Measurements from ENCODE around the gene PNMA8B. TPM values are rescaled to one million over a fixed set of nuclear protein-coding genes. Genes with fewer than 3 reads are reported as not detected.

The PNMA8B gene
- total RNA-seq, 1 donor from 2014 or later, result 2.4 TPM

DNA sequence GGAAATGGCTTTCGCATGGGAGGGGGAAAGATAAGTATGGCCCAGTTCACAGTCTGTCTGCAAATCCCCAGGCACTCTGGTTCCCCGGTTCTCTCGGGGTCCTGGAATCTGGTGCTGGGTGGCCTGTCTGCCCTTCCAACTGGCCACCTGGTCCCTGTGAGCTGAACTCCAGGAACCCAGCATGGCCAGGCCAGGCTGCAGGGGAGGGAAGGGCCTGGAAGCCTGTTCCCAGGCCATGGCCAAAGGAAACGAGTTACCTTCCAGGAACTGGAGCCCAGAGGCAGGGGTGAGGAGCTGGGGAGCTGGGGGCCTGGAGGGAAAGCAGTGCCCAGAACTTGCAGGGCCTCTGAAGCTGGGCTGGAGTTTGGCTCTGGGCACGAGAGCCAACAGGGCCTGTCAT lies 47.8 kb downstream of the PNMA8B start:
- peaks cover 4% of the 10 kb centered on the region for H3K4me1 Mint-ChIP-seq (ENCODE audit: unreplicated experiment)
- no peaks in the 10 kb centered on the region for H3K27me3 Mint-ChIP-seq
- TF ChIP-seq, protein P1, sequence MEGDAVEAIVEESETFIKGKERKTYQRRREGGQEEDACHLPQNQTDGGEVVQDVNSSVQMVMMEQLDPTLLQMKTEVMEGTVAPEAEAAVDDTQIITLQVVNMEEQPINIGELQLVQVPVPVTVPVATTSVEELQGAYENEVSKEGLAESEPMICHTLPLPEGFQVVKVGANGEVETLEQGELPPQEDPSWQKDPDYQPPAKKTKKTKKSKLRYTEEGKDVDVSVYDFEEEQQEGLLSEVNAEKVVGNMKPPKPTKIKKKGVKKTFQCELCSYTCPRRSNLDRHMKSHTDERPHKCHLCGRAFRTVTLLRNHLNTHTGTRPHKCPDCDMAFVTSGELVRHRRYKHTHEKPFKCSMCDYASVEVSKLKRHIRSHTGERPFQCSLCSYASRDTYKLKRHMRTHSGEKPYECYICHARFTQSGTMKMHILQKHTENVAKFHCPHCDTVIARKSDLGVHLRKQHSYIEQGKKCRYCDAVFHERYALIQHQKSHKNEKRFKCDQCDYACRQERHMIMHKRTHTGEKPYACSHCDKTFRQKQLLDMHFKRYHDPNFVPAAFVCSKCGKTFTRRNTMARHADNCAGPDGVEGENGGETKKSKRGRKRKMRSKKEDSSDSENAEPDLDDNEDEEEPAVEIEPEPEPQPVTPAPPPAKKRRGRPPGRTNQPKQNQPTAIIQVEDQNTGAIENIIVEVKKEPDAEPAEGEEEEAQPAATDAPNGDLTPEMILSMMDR (conservative IDR thresholded peaks at IDR 0.05), result no peak
- no peaks in the 10 kb centered on the region for H3K36me3 Mint-ChIP-seq
- peaks cover 7% of the 10 kb centered on the region for H3K9me3 Mint-ChIP-seq
- no peak overlapping the region for H3K4me3 Mint-ChIP-seq
- H3K27ac Mint-ChIP-seq, result no peak overlapping the region
- no peak for DNase-seq (ENCODE audit: extremely low spot score, unreplicated experiment)

- H3K4me3 Mint-ChIP-seq, result no peak overlapping the region
- H3K27me3 Mint-ChIP-seq, result no peaks in the 10 kb centered on the region
- TF ChIP-seq, protein P1 (conservative IDR thresholded peaks at IDR 0.05), result no peak
- peaks cover 4% of the 10 kb centered on the region for H3K4me1 Mint-ChIP-seq (ENCODE audit: unreplicated experiment)
- no peak for DNase-seq (ENCODE audit: extremely low spot score, unreplicated experiment)
- H3K9me3 Mint-ChIP-seq, result peaks cover 7% of the 10 kb centered on the region
- H3K27ac Mint-ChIP-seq, result no peak overlapping the region
- H3K36me3 Mint-ChIP-seq, result no peaks in the 10 kb centered on the region
These were observed 48.7 kb downstream of the PNMA8B start for GRCh38 chr19:46447006-46447405.

DNA sequence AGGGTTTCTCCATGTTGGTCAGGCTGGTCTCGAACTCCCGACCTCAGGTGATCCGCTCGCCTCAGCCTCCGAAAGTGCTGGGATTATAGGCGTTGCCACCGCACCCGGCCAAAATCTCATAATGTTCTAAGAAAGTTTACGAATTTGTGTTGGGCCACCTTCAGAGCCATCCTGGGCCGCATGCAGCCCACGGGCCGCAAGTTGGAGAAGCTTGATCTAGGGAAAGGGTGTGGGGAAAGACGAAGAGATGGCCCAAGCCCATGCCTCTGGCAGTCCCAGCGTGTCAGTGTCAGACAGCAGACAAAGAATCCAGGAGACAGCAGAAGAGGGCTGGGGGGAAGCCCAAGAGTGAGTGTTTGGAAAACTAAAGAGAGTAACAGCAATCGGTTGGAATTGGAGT lies 49.6 kb downstream of the PNMA8B start:
- Mint-ChIP-seq H3K4me1 (ENCODE audit: unreplicated experiment) (peaks cover under 1% of the 10 kb centered on the region), H3K27me3 (no peaks in the 10 kb centered on the region), H3K27ac (no peak overlapping the region), H3K9me3 (peaks cover 7% of the 10 kb centered on the region), H3K4me3 (no peak overlapping the region), H3K36me3 (no peaks in the 10 kb centered on the region)
- no peak for DNase-seq (ENCODE audit: extremely low spot score, unreplicated experiment)
- TF ChIP-seq, protein P1 (conservative IDR thresholded peaks at IDR 0.05), result no peak

DNA sequence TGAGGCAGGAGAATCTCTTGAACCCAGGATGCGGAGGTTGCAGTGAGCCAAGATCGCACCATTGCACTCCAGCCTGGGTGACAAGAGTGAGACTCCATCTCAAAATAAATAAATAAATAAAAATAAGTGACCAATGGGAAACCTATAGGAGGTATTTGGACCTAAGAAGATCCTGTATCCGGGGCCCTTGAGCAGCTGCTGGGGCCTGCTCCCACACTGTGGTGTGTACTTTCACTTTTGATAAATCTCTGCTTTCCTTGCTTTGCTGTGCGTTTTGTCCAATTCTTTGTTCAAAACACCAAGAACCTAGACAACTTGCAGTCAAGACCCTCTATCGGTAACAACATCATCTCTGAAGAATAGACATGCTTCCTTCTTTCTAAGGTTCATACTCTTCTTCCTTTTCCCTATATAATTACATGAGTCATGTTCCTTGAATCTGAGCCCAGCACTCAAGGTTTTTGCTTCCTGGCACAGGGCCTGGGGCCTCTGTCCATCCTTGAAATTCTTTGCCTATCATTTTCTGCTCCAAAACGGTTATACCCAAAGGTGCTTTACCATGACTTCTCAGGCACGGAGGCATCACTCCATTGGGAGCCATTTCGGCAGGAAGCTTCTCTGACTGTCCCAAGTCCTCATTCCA lies 52.7 kb downstream of the PNMA8B start:
- H3K27ac Mint-ChIP-seq, result no peak overlapping the region

GRCh38 chr19:46441866-46442265 lies 53.8 kb downstream of the PNMA8B start:
- no peak for DNase-seq (ENCODE audit: extremely low spot score, unreplicated experiment)
- Mint-ChIP-seq H3K36me3 (no peaks in the 10 kb centered on the region), H3K4me1 (ENCODE audit: unreplicated experiment) (no peaks in the 10 kb centered on the region)

More for the DNA sequence above, 52.7 kb downstream of the PNMA8B start:
- Mint-ChIP-seq H3K27me3 (no peaks in the 10 kb centered on the region), H3K4me1 (ENCODE audit: unreplicated experiment) (no peaks in the 10 kb centered on the region), H3K4me3 (no peak overlapping the region), H3K9me3 (no peaks in the 10 kb centered on the region), H3K36me3 (no peaks in the 10 kb centered on the region)
- DNase-seq (ENCODE audit: extremely low spot score, unreplicated experiment), result no peak
- TF ChIP-seq, protein P1 (conservative IDR thresholded peaks at IDR 0.05), result no peak

More at GRCh38 chr19:46441866-46442265, 53.8 kb downstream of the PNMA8B start:
- no peak overlapping the region for H3K4me3 Mint-ChIP-seq
- H3K9me3 Mint-ChIP-seq, result no peaks in the 10 kb centered on the region
- H3K27ac Mint-ChIP-seq, result no peak overlapping the region
- no peaks in the 10 kb centered on the region for H3K27me3 Mint-ChIP-seq
- TF ChIP-seq, protein P1 (conservative IDR thresholded peaks at IDR 0.05), result no peak

Other genes with a start within 250 kb of the PNMA8B start
- gene HIF3A, start 198.8 kb downstream of the PNMA8B start, total RNA-seq (ENCODE audit: low replicate concordance), result 46.1 and 62.4 TPM in 2 replicates
- gene PPP5C, start 148.8 kb downstream of the PNMA8B start, total RNA-seq (ENCODE audit: low replicate concordance), result 68.3 and 99.5 TPM in 2 replicates
- gene CCDC8, start 82.3 kb downstream of the PNMA8B start, total RNA-seq (ENCODE audit: low replicate concordance), result 22.1 and 29.3 TPM in 2 replicates
- 0.10 and 2.0 TPM in 2 replicates for gene PNMA8C, start 66.9 kb downstream of the PNMA8B start, total RNA-seq (ENCODE audit: low replicate concordance)
- gene PNMA8A, start 24.3 kb downstream of the PNMA8B start, total RNA-seq (ENCODE audit: low replicate concordance), result 6.7 and 21.9 TPM in 2 replicates
- gene CALM3, start 105.5 kb upstream of the PNMA8B start, total RNA-seq (ENCODE audit: low replicate concordance), result 315 and 335 TPM in 2 replicates
- 0.46 TPM in 1 of 2 replicates, not detected in the other for gene PTGIR, start 129.2 kb upstream of the PNMA8B start, total RNA-seq (ENCODE audit: low replicate concordance)
- 2.4 TPM in 1 of 2 replicates, not detected in the other for gene GNG8, start 140.3 kb upstream of the PNMA8B start, total RNA-seq (ENCODE audit: low replicate concordance)
- 1.3 and 24.5 TPM in 2 replicates for gene DACT3, start 165.3 kb upstream of the PNMA8B start, total RNA-seq (ENCODE audit: low replicate concordance)
- gene PRKD2, start 221.2 kb upstream of the PNMA8B start, total RNA-seq (ENCODE audit: low replicate concordance), result 56.8 and 70.8 TPM in 2 replicates